Fibroblast of skin of abdomen (primary cell): ENCODE data around the gene TAS2R60.
A peak's percentile ranks its signal among the peaks of the same experiment; 100 is the strongest.
"Not testable (repeated sequence)": the region's sequence is repeated elsewhere in the genome, so short reads cannot be mapped to it uniquely, and the experiment has no call there.

ENCODE experiments used
- DNase-seq: peaks from one replicate; pipeline ENCODE4 v3.0.0-alpha.2; 2013

The TAS2R60 gene

GRCh38 chr7:143444063-143444782 lies 970 bp downstream of the TAS2R60 start:
- no peak for DNase-seq

DNA sequence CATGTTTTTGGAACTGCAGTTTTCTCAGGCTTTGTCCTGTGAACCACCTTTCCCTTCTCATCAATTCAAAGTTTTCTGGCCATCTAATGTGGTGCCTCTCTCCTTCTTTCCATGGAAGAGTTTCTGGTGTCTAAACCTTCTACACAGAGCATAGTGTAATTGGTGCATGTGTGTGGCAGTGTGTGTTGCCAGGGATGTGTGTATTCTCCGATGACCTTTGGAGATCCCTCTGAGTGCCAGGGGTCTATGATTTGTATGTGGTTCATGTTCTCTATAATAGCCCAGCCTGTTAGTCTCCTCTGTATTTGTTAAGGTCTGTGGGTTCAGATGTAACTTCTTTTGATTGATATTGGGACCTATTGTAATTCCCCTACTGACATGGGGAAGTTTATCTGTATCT lies 1.5 kb downstream of the TAS2R60 start:
- no peak for DNase-seq

DNA sequence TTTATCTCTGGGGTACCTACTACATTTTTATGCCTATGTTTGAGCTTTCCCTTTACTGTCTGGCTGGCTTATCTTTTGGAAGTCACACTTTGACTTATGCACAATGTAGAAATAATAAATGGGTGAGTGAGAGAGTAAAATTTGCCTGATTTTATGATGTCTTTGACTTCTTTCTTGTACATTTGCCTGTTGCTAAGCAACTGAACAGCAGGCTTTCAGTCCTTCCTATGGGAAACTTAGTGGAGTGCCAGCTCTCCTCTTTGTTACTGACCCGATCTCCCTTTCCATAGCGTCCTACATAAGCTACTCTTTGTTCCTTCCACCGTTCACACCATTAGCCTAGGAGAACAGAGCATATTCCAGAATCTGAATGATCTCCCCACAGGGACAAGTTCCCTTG lies 4.2 kb downstream of the TAS2R60 start:
- DNase-seq = no peak

DNA sequence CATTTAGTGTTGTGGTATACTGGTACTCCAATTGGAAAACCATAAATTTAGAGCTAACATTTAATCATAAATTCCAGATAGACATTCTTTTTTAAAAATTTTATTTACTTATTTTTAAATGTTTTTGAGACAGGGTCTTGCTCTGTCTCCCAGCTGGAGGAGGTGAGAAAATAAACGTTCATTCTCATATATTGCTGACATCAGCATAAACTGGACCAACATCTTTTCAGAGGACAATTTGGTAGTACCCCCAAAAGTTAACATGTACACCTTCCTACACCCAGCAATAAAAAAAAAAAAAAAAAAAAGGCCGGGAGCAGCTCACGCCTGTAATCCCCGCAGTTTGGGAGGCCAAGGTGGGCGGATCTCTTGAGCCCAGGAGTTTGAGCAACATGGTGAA lies 5.2 kb downstream of the TAS2R60 start:
- no peak for DNase-seq

GRCh38 chr7:143449793-143450192 lies 6.5 kb downstream of the TAS2R60 start:
- DNase-seq = no peak

DNA sequence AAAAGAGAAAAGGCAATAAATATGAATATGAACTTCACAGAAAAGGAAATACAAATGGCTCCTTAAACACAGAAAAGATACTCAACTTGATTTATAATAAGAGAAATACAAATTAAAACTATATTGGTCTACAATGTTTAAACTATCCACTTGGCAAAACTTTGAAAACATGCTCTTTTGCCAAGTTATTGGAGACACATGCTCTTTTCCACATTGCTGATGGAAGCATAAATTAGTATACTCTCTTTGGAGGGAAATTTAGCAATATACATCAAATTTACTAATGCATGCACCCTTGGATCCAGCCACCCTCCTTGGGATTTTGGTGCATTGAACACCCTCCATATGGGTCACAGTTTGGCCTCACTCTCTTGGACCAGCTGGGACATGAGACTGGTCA lies 7.9 kb downstream of the TAS2R60 start:
- no peak for DNase-seq

DNA sequence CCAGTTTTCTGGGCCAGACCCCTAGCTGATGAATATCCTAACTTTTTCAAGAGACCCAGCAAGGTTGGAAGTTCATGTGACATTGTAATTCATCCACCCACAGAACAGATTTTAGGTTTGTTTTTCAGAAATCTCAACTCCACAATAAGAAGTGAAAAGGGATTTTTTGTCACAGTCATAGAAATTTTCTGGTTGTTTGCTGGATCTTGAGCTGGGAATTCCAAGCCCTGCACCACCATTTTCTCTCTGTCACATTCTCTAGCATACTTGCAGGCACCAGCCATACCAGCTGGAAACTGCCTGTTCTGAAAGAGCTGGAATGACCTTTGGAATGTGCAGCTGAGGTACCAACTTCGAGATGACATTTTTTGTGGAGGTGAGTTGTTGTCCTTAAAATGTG lies 8.5 kb downstream of the TAS2R60 start:
- DNase-seq = no peak

- DNase-seq = no peak
These were observed 9.2 kb downstream of the TAS2R60 start for GRCh38 chr7:143452495-143452894.

DNA sequence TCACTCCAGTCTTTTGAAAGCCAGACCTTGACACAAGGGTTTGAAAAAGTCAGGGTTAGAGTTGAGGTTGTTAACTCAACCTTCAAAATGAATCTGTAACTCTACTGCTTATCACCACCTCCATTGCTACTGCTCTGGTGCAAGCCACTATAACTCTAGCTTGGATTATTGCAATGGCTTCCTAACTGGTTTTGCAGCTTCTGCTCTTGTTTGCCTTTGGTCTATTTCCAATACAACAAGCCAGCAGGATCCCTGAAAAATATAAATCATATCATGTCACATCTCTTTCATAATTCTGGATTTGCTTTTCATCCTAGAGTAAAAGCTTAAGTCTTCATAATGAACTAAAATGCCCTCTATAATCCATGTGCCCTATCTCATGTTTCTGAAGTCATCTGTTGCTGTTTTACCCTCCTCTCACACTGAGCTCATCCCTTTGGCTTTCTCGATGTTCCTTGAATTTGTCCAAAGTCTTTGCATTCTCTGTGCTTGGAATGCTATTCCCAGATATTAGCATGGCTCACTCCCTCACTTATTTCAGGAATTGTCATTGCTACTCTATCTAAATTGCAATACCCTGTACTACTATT lies 10.9 kb downstream of the TAS2R60 start:
- DNase-seq = no peak

DNA sequence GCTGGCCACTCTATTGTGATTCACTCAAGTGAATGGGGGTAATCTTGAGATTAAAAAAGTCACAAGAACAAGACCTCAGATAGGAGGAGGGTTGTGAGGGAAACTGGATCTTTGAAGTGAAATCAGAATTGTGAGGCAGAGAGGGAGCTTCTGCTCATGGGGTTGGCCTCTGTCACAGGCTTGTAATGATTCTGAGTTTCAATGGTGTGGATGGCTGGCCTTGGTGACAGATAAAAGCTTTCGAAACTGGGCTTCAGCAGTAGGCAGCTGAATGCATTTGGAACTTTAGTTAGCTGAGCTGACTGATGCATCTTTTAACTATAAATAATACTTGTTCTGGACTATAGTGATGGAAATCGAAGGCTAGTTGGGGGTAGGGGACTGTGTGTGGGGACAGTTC lies 12.2 kb downstream of the TAS2R60 start:
- no peak for DNase-seq

- no peak for DNase-seq
These were observed 12.7 kb downstream of the TAS2R60 start for GRCh38 chr7:143455942-143456341.

DNA sequence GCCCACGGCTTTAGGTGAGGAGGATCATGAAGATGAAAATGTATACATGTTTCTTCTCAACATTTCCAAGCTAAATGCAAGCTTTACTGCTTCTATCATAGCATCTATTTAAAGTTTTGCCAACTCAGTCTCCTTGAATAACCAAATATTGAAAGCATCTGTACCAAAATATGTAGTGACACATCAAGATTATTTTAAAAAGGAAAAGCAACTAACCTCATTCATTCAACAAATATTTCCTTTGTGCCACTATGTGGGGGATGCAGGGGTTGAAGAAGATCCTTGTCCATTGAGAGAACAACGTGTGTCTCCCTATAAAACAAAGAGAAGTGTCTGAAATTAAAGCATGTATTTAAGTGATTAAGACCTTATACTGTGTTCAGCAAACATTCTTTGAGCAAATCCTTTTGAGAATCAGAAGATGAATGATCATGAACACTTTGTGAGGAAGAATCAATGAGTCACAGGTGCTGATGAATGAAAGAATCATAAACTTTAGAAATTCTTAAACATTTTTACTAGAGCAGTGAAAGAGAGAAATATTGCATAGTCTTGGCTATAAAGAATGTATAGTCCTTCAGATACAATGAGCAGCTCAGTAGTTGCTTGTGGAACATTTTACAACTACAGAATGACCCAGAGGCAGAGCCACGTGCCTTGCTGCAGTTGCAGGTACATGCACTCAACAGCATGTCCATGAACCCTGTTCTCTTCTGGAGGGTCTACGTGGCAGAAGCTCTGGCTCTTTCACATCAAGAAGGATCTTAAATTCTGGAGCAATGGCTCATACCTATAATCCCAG lies 13.9 kb downstream of the TAS2R60 start:
- peak; percentile 80 for DNase-seq

DNA sequence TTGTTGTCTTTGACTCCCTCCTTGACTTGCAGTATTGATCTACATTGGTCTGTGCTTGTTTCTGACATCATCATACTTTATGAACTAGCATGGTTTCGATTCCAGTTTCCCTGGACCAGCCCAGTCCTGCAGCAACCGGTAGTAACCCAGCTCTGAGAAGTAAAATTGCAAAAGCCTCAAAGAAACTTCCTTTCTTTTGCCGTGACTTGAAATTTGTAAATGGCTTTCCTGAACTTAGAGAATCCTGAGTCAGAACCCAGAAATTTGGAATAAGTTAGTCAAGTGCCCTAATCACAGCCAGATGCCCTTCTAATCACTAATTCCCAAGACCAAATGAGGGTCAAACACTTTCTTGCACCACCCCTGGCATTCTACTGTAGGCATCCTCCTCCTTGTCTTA lies 15.0 kb downstream of the TAS2R60 start:
- DNase-seq = peak; percentile 83

- peak; percentile 30 for DNase-seq
These were observed 15.4 kb downstream of the TAS2R60 start for GRCh38 chr7:143458681-143459080.

GRCh38 chr7:143459359-143459758 lies 16.1 kb downstream of the TAS2R60 start:
- no peak for DNase-seq

GRCh38 chr7:143460271-143460979 lies 17.2 kb downstream of the TAS2R60 start:
- DNase-seq = peak; percentile 10

GRCh38 chr7:143462045-143462444 lies 18.8 kb downstream of the TAS2R60 start:
- no peak for DNase-seq

DNA sequence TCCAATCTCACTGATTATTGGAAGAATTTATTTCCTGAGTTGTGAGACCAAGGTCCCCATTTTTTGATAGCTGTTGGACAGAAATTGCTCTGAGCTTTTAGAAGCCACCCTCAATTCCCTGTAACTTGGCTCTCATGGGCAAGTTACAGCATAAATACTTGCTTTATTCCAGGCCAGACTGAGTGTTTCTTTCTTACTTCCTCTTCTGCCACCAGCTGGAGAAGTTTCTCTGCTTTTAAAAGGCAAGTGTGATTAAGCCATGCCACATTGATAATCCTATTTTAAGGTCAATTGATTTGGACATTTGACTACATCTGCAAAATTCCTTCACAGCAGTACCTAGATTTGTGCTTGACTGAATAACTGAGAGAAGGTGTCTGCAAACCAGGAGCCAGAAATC lies 20.3 kb downstream of the TAS2R60 start:
- no peak for DNase-seq

- DNase-seq = no peak
These were observed 20.7 kb downstream of the TAS2R60 start for GRCh38 chr7:143463957-143464356.

DNA sequence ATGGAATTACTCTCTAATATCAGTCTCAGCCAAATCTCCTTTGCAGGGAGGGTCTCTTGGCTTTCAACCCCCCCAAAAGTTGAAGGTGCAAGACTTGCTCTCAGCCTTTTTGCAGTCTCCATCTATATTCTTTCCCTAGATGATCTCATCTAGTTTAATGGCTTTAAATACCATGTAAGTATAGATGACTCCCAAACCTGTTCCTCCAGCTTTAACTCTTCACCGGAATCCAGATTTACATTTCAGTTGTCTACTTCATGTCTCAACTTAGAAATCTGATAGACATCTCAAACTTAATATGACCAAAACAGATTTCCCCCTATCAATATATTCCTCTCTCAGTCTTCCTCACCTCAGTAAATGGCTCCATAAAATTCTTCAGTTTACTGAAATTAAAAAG lies 24.5 kb downstream of the TAS2R60 start:
- DNase-seq = no peak

DNA sequence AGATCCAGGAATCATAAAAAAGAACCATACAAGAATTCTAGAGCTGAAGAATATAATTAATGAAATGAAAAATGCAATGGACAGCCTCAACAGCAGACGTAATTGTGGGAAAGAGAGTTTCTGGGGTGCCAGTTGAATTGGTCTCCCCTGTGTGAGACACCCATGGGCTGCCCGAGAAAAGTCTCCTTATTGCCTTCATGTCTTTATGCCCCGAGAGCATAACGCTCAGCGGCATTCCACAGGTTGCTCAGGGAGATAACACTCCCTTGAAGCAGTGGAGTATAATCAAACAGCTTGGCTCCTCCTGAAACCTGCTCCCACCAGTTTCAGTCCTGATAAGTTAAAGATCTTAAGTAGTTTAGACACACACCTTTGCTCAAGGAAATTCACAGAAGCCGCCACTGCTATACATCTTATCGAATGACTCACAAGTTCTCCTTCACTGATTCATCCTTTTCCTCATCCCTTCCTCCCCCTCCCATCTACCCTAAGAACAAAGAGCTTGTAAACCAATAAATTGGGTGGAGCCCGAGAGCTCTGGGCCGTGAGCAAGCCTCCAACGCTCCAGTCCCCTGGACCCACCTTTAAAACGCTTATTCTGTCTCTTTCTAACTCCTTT lies 28.9 kb downstream of the TAS2R60 start:
- DNase-seq = not testable (repeated sequence)

DNA sequence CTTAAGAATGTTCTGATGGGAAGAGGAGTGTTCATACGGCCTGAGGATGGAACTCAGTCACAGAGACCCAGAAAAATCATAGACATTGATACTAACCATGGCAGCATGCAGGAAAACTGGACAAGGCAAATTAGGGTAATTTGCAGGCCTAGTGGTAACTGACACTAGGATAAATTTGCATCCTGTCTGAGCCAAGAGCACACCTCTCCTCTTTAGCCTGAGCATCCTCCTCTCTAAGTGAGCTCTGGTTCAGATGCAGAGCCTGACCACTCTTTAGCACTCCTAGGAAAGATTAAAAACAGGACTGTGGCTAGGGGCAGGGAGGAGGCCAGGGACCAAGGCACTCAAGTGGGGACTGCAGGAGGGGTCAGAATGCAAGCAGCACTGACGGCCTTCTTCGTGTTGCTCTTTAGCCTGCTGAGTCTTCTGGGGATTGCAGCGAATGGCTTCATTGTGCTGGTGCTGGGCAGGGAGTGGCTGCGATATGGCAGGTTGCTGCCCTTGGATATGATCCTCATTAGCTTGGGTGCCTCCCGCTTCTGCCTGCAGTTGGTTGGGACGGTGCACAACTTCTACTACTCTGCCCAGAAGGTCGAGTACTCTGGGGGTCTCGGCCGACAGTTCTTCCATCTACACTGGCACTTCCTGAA lies 34.4 kb downstream of the TAS2R60 start, which contains the start of gene TAS2R41:
TSS of gene TAS2R41 (plus strand) at position 373 of the 650 bp plus-strand sequence. CDS start at position 373, 0 bp downstream.
- no peak for DNase-seq
